Upper lobe of right lung (tissue), 1 donor: Measurements from ENCODE around the gene PACRG. TPM values are rescaled to one million over a fixed set of nuclear protein-coding genes. Genes with fewer than 3 reads are reported as not detected.

Experiments
- ATAC-seq: fragments of 200-7000 bp; cut with Tn5 transposase; one replicate; pipeline ENCODE4 v1.9.1; 2020; ENCODE audit warnings: mild to moderate bottlenecking, moderate library complexity
- DNase-seq: peaks from one replicate; pipeline ENCODE4 v3.0.0-alpha.2; 2020
- H3K27ac ChIP-seq: fragments of 200-600 bp; one replicate; pipeline ENCODE4 v1.8.0; 2022
- H3K27me3 ChIP-seq: fragments of 200-600 bp; one replicate; pipeline ENCODE4 v1.8.0; 2022; ENCODE audit warnings: mild to moderate bottlenecking
- H3K36me3 ChIP-seq: fragments of 200-600 bp; one replicate; pipeline ENCODE4 v1.8.0; 2022
- H3K4me1 ChIP-seq: fragments of 200-600 bp; one replicate; pipeline ENCODE4 v1.8.0; 2022
- H3K4me3 ChIP-seq: fragments of 200-600 bp; one replicate; pipeline ENCODE4 v1.8.0; 2022; ENCODE audit warnings: mild to moderate bottlenecking
- H3K9me3 ChIP-seq: fragments of 200-600 bp; one replicate; pipeline ENCODE4 v1.8.0; 2022
- intact Hi-C: fragments of 100-400 bp; cut with DNase I; formaldehyde crosslinking; loops from one replicate; pipeline ENCODE4 v1.11.0; 2022
- total RNA-seq: library from RNA; stranded (reverse); fragmentation: NEBNext Ultra II Directional; extraction: Animal tissue kit (Norgen Biotek cat#: 25700); gene quantifications from one replicate; pipeline ENCODE4 v1.2.1, GENCODE V29; 2021
- TF ChIP-seq, protein P1 (sequence below): fragments of 200-600 bp; IDR thresholded peaks from one replicate; pipeline ENCODE4 v1.8.0; 2022; ENCODE audit warnings: antibody characterized with exemption
- donor health status: DM: no; HTN: yes; CAD: no; lungs with severe emphysema.

PACRG gene
- total RNA-seq, 1 donor from 2014 or later: 1.5 TPM

DNA sequence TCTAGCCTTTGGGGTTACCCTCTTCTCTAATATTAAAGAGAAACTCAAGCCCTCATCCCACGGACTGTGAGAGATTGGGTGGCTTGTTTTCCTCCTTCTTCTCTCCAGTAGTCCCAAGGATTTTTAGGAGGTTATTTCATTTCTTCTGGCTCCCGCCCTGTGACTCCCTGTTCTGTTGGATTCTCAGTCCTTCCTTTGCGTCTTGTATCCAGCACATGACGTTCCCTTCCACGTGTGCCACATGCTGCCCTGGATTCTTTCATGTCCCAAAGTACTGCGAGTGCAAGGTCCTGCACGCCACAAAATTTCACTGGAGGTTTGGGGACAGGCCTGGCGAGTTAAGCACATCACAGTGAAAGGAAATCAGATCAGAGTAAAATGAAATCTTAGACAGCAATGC lies 213.4 kb downstream of the PACRG start:
- DNase-seq (no peak), ATAC-seq (no peak)
- no peak overlapping the region for H3K27ac ChIP-seq
- intact Hi-C loops: no loop called here
- H3K4me3 ChIP-seq: no peak overlapping the region
- no peaks in the 10 kb centered on the region for H3K36me3 ChIP-seq
- H3K9me3 ChIP-seq: no peaks in the 10 kb centered on the region
- H3K4me1 ChIP-seq: no peaks in the 10 kb centered on the region
- no peaks in the 10 kb centered on the region for H3K27me3 ChIP-seq
- TF ChIP-seq, protein P1, sequence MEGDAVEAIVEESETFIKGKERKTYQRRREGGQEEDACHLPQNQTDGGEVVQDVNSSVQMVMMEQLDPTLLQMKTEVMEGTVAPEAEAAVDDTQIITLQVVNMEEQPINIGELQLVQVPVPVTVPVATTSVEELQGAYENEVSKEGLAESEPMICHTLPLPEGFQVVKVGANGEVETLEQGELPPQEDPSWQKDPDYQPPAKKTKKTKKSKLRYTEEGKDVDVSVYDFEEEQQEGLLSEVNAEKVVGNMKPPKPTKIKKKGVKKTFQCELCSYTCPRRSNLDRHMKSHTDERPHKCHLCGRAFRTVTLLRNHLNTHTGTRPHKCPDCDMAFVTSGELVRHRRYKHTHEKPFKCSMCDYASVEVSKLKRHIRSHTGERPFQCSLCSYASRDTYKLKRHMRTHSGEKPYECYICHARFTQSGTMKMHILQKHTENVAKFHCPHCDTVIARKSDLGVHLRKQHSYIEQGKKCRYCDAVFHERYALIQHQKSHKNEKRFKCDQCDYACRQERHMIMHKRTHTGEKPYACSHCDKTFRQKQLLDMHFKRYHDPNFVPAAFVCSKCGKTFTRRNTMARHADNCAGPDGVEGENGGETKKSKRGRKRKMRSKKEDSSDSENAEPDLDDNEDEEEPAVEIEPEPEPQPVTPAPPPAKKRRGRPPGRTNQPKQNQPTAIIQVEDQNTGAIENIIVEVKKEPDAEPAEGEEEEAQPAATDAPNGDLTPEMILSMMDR: no peak

DNA sequence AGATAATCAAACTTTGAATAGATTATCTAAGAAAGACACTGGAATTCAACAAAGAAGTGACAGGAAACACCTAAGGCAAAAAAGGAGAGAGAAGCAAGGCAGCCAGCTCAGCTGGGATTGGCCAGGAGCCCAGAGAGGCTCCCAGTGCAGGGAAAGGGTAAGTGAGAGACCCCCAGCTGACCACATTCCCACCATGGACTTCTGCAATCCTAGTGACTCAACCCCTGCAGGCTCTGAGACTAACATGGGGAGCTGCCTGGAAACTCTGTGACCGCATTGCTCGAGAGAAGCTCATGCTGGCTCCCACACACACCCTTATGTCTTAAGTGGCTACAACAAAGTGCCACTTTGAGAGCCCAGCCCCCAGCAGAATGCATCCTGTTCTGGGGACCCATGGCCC lies 215.1 kb downstream of the PACRG start:
- TF ChIP-seq, protein P1: no peak
- Histone ChIP-seq H3K4me3 (no peak overlapping the region), H3K4me1 (no peaks in the 10 kb centered on the region), H3K27me3 (no peaks in the 10 kb centered on the region), H3K9me3 (no peaks in the 10 kb centered on the region), H3K36me3 (no peaks in the 10 kb centered on the region), H3K27ac (no peak overlapping the region)
- ATAC-seq: no peak
- intact Hi-C loops: no loop called here
- DNase-seq: no peak

DNA sequence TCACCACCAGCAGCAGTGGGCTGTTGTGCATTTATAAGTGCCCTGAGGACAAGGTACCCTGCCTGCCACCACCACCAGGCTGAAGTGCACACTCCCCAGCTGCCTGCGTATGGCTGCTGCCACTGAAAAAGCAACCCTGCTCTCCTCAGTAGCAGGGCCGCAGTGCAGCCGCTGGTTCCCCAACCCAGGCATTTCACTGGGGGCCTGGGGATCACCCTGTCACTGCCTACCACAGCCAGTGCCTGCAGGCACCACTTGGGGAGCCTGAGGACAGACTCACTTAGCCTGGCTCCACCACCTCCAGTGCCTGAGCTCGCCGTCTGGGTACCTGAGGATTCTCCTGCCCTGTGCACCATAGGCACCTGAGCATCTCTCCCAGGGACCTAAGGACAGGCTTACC lies 215.6 kb downstream of the PACRG start:
- Histone ChIP-seq H3K27me3 (no peaks in the 10 kb centered on the region), H3K9me3 (no peaks in the 10 kb centered on the region), H3K4me1 (no peaks in the 10 kb centered on the region), H3K36me3 (no peaks in the 10 kb centered on the region), H3K4me3 (no peak overlapping the region), H3K27ac (no peak overlapping the region)
- intact Hi-C loops: no loop called here
- TF ChIP-seq, protein P1: no peak
- ATAC-seq (peak; percentile 28), DNase-seq (no peak)

DNA sequence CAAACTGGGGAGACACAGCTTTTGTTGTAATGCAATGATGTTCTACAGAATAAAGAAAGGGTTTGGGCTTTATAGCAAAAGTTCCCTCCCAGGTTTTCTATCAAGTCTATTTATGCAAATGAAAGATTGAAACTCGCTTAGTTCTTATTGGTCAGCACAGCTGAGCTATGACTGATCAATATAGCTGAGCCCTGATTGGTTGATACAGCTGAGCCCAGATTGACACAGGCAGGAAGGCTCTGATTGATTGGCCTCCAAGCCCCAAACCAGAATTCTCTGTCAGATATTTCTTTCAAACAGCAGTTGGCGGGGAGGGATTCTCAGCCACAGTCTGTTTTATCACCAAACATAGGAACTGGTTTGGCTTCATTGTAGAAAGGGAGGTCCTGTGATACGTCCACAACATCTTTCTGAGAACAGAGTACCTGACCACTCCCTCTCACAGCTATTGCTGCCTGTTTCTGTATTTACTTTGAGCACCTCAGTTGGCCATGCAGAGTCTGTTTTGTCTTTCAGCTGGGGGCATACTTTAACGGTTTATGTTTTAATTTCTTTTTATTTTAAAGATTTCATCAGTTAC lies 223.5 kb downstream of the PACRG start:
- Histone ChIP-seq H3K36me3 (no peaks in the 10 kb centered on the region), H3K9me3 (no peaks in the 10 kb centered on the region), H3K27me3 (no peaks in the 10 kb centered on the region), H3K4me1 (no peaks in the 10 kb centered on the region), H3K27ac (no peak overlapping the region), H3K4me3 (no peak overlapping the region)
- intact Hi-C loops: no loop called here
- ATAC-seq: no peak
- DNase-seq: no peak
- TF ChIP-seq, protein P1: no peak

DNA sequence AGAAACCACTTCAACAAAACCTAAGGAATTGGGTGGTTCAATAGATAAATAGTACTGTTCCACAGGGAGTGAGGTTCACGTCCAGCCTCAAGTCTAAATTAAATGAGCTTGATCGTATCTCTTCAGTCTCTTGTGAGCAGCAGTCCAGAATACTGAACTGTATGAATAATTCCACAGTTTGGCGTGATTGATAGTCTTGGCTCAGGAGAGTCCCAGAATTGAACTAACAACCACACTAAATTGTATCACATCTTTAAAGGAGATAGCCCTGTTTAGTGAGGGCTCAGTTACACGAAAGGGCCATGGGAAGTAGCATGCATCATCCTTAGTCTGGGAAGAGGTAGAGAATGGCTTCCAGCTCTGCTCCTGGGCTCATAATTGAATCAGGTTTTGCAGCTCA lies 224.6 kb downstream of the PACRG start:
- H3K4me1 ChIP-seq: no peaks in the 10 kb centered on the region
- no peaks in the 10 kb centered on the region for H3K36me3 ChIP-seq
- H3K27ac ChIP-seq: no peak overlapping the region
- H3K27me3 ChIP-seq: no peaks in the 10 kb centered on the region
- DNase-seq: no peak
- intact Hi-C loops: no loop called here
- no peaks in the 10 kb centered on the region for H3K9me3 ChIP-seq
- no peak for ATAC-seq
- TF ChIP-seq, protein P1: no peak
- H3K4me3 ChIP-seq: no peak overlapping the region

DNA sequence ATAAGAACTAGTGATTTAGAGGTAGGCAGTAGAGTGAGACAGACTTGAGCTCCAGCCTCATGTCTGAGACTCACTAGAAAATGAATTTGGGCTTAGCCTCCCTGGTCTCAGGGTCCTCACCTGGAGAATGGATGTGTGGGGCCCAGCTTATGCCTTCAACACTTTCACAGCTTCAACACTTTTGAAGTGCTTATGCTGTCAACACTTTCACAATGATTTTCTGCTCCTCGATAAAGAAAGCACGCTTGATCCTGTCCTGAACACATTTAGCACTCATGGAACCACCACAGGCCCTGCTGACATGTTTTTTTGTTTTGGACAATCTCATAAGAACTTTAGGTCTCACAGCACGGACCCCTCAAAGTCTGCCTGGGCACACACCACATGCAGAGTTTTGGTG lies 229.3 kb downstream of the PACRG start:
- TF ChIP-seq, protein P1: no peak
- intact Hi-C loops: no loop called here
- no peak for ATAC-seq

More for the DNA sequence above, 229.3 kb downstream of the PACRG start:
- Histone ChIP-seq H3K4me3 (no peak overlapping the region), H3K27ac (no peak overlapping the region), H3K36me3 (no peaks in the 10 kb centered on the region), H3K9me3 (no peaks in the 10 kb centered on the region), H3K4me1 (no peaks in the 10 kb centered on the region), H3K27me3 (no peaks in the 10 kb centered on the region)
- DNase-seq: no peak
